ENCODE results near the gene NUB1.

- TF ChIP-seq TARDBP (IDR thresholded peaks at IDR 0.05) (no peak), LEF1 (IDR thresholded peaks at IDR 0.05; ENCODE audit: borderline replicate concordance) (no peak), SP1 (IDR thresholded peaks at IDR 0.05) (no peak), ZNF384 (IDR thresholded peaks at IDR 0.05) (no peak), HDGF (IDR thresholded peaks at IDR 0.05; ENCODE audit: borderline replicate concordance) (no peak), FOXM1 (IDR thresholded peaks at IDR 0.05; ENCODE audit: borderline replicate concordance) (no peak), FOXA1 (IDR thresholded peaks at IDR 0.05) (no peak)
Observed at GRCh38 chr7:151342102-151342646, 562 bp downstream of the NUB1 start.

Data from HEK293T (cell line).